HG03066 (cell line): ENCODE measurements around the gene UBA52.

ENCODE experiments used
- ATAC-seq: cut with Tn5 transposase; IDR thresholded peaks from one replicate; pipeline ENCODE4 v1.9.1; 2021; ENCODE audit warnings: low read depth; ENCODE audit not compliant: unreplicated experiment

UBA52 gene

GRCh38 chr19:18620902-18621301 lies 49.2 kb downstream of the UBA52 start:
- ATAC-seq = no peak

- ATAC-seq = no peak
Observed at GRCh38 chr19:18626906-18627305, 55.2 kb downstream of the UBA52 start.
